ENCODE results near the gene SYDE2. TPM values are rescaled to one million over a fixed set of nuclear protein-coding genes. Genes with fewer than 3 reads are reported as not detected.

The SYDE2 gene
- total RNA-seq, 2 donors from 2014 or later: 12.2 to 17.5 TPM

GRCh38 chr1:85137660-85138059 is 63.2 kb downstream of the SYDE2 start:
- peak in 1 of 3 donors; percentile 12 for TF ChIP-seq POLR2A (IDR thresholded peaks at IDR 0.05)
- TF ChIP-seq, protein P1, sequence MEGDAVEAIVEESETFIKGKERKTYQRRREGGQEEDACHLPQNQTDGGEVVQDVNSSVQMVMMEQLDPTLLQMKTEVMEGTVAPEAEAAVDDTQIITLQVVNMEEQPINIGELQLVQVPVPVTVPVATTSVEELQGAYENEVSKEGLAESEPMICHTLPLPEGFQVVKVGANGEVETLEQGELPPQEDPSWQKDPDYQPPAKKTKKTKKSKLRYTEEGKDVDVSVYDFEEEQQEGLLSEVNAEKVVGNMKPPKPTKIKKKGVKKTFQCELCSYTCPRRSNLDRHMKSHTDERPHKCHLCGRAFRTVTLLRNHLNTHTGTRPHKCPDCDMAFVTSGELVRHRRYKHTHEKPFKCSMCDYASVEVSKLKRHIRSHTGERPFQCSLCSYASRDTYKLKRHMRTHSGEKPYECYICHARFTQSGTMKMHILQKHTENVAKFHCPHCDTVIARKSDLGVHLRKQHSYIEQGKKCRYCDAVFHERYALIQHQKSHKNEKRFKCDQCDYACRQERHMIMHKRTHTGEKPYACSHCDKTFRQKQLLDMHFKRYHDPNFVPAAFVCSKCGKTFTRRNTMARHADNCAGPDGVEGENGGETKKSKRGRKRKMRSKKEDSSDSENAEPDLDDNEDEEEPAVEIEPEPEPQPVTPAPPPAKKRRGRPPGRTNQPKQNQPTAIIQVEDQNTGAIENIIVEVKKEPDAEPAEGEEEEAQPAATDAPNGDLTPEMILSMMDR (IDR thresholded peaks at IDR 0.05): no peak
- intact Hi-C loops (cut with DNase I): no loop called here

GRCh38 chr1:85135392-85135798 is 65.4 kb downstream of the SYDE2 start:
- H3K27ac ChIP-seq: no peak overlapping the region
- no peaks in the 10 kb centered on the region for H3K27me3 ChIP-seq
- H3K4me1 ChIP-seq: peaks cover 29% of the 10 kb centered on the region
- H3K9me3 ChIP-seq: no peaks in the 10 kb centered on the region
- H3K36me3 ChIP-seq (replicated peaks in 1 of 2; ENCODE audit: insufficient read depth in 1 of 2, low read depth in 2 of 2): no peaks in the 10 kb centered on the region
- ATAC-seq (no peak), DNase-seq (no peak)
- intact Hi-C loops (cut with DNase I): no loop called here
- 88 to 96% methylated on average over 1 of the region's 1 CpG for WGBS, 2 donors
- TF ChIP-seq POLR2A (IDR thresholded peaks at IDR 0.05): no peak
- TF ChIP-seq, protein P1 (IDR thresholded peaks at IDR 0.05): no peak
- no peak overlapping the region for H3K4me3 ChIP-seq

More at GRCh38 chr1:85137660-85138059, 63.2 kb downstream of the SYDE2 start:
- no peaks in the 10 kb centered on the region for H3K9me3 ChIP-seq
- H3K4me1 ChIP-seq: peaks cover 20% of the 10 kb centered on the region
- H3K27ac ChIP-seq: peak overlapping the region in 2 of 4 donors; percentile 65 to 66
- no peaks in the 10 kb centered on the region for H3K27me3 ChIP-seq
- H3K36me3 ChIP-seq (replicated peaks in 1 of 2; ENCODE audit: insufficient read depth in 1 of 2, low read depth in 2 of 2): no peaks in the 10 kb centered on the region
- H3K4me3 ChIP-seq: no peak overlapping the region
- ATAC-seq (peak; percentile 100), DNase-seq (peak; percentile 94 to 97 (median 95))
- 10 to 21% methylated on average over 8 to 9 of the region's 9 CpGs for whole genome bisulfite sequencing, 2 donors

- no peaks in the 10 kb centered on the region for H3K9me3 ChIP-seq
- H3K4me3 ChIP-seq: no peak overlapping the region
- 65 to 68% methylated on average over 3 of the region's 3 CpGs for WGBS, 2 donors
- intact Hi-C loops (cut with DNase I): no loop called here
- no peak overlapping the region for H3K27ac ChIP-seq
- H3K36me3 ChIP-seq (replicated peaks in 1 of 2; ENCODE audit: insufficient read depth in 1 of 2, low read depth in 2 of 2): no peaks in the 10 kb centered on the region
- DNase-seq (peak in 2 of 4 donors; percentile 15 to 30), ATAC-seq (no peak)
- peaks cover 29% of the 10 kb centered on the region for H3K4me1 ChIP-seq
- TF ChIP-seq, protein P1 (IDR thresholded peaks at IDR 0.05): no peak
- no peak for TF ChIP-seq POLR2A (IDR thresholded peaks at IDR 0.05)
- no peaks in the 10 kb centered on the region for H3K27me3 ChIP-seq
Observed at GRCh38 chr1:85134583-85135391, 66.0 kb downstream of the SYDE2 start.

GRCh38 chr1:85133565-85134159 is 67.2 kb downstream of the SYDE2 start:
- TF ChIP-seq POLR2A (IDR thresholded peaks at IDR 0.05): no peak
- TF ChIP-seq, protein P1 (IDR thresholded peaks at IDR 0.05): no peak
- no peak for ATAC-seq
- no peak overlapping the region for H3K27ac ChIP-seq
- H3K4me3 ChIP-seq: no peak overlapping the region
- DNase-seq: no peak
- no peaks in the 10 kb centered on the region for H3K27me3 ChIP-seq
- WGBS, 2 donors: 36 to 37% methylated on average over 2 of the region's 2 CpGs
- H3K9me3 ChIP-seq: no peaks in the 10 kb centered on the region
- H3K36me3 ChIP-seq (replicated peaks in 1 of 2; ENCODE audit: insufficient read depth in 1 of 2, low read depth in 2 of 2): no peaks in the 10 kb centered on the region
- intact Hi-C loops (cut with DNase I): no loop called here
- H3K4me1 ChIP-seq: peaks cover 29% of the 10 kb centered on the region
